HEK293 (cell line): ENCODE data around the gene OR2V2.

Experiments used
- CTCF ChIP-seq: fragments of 450-650 bp; formaldehyde crosslinking; IDR thresholded peaks from 2 replicates; pipeline ENCODE4 v1.5.1; 2016; ENCODE audit warnings: missing biosample characterization, missing genetic modification characterization
- SALL2 ChIP-seq: fragments of 450-650 bp; formaldehyde crosslinking; IDR thresholded peaks from 2 replicates; pipeline ENCODE4 v1.5.0; 2017; ENCODE audit warnings: missing biosample characterization, mild to moderate bottlenecking, missing genetic modification characterization, borderline replicate concordance
- SP2 ChIP-seq: fragments of 450-650 bp; formaldehyde crosslinking; IDR thresholded peaks from 2 replicates; pipeline ENCODE4 v1.5.1; 2016; ENCODE audit warnings: missing biosample characterization, missing genetic modification characterization
- TRIM28 ChIP-seq: IDR thresholded peaks from 2 replicates; pipeline ENCODE4 v1.6.1; 2011; ENCODE audit warnings: low read length, control low read depth, borderline replicate concordance
- YY1 ChIP-seq: fragments of 450-650 bp; formaldehyde crosslinking; IDR thresholded peaks from 2 replicates; pipeline ENCODE4 v1.5.1; 2018; ENCODE audit warnings: missing biosample characterization, missing genetic modification characterization
- ZEB2 ChIP-seq: fragments of 450-650 bp; formaldehyde crosslinking; IDR thresholded peaks from 2 replicates; pipeline ENCODE4 v1.5.1; 2016; ENCODE audit warnings: missing biosample characterization, missing genetic modification characterization
- ZNF2 ChIP-seq: fragments of 450-650 bp; formaldehyde crosslinking; IDR thresholded peaks from 2 replicates; pipeline ENCODE4 v1.5.1; 2016; ENCODE audit warnings: missing biosample characterization, missing genetic modification characterization
- ZNF274 ChIP-seq, 2 experiments: fragments of 200-500 bp in 1 of 2; fragments of 450-650 bp in 1 of 2; sonication (Bioruptor generic) in 1 of 2; formaldehyde crosslinking in 1 of 2; IDR thresholded peaks; 2 replicates each; pipeline versions ENCODE4 v1.5.1 to v1.6.1; 2014 to 2016; ENCODE audit warnings: borderline replicate concordance in 1 of 2, inconsistent platforms in 1 of 2, low read length in 1 of 2, missing biosample characterization in 1 of 2, missing genetic modification characterization in 1 of 2
- ZNF280C ChIP-seq: fragments of 450-650 bp; formaldehyde crosslinking; IDR thresholded peaks from 2 replicates; pipeline ENCODE4 v1.5.1; 2016; ENCODE audit warnings: missing biosample characterization, missing genetic modification characterization
- ZNF311 ChIP-seq: fragments of 450-650 bp; formaldehyde crosslinking; IDR thresholded peaks from 2 replicates; pipeline ENCODE4 v1.5.1; 2017; ENCODE audit warnings: missing biosample characterization, missing genetic modification characterization, borderline replicate concordance
- ZNF530 ChIP-seq: fragments of 450-650 bp; formaldehyde crosslinking; IDR thresholded peaks from 2 replicates; pipeline ENCODE4 v1.5.1; 2016; ENCODE audit warnings: low read depth, missing biosample characterization, missing genetic modification characterization
- ZNF670 ChIP-seq: fragments of 450-650 bp; formaldehyde crosslinking; IDR thresholded peaks from 2 replicates; pipeline ENCODE4 v1.5.1; 2016; ENCODE audit warnings: missing biosample characterization, missing genetic modification characterization, low read depth

GRCh38 chr5:181127907-181128626 lies 19.3 kb upstream of the OR2V2 start:
- TF ChIP-seq ZNF274 (IDR thresholded peaks at IDR 0.05; ENCODE audit: low read length) (no peak), ZNF274 (tag by site-specific recombination; IDR thresholded peaks at IDR 0.05; ENCODE audit: borderline replicate concordance) (no peak), TRIM28 (no peak), ZNF670 (no peak), YY1 (tag by site-specific recombination) (no peak), ZNF280C (tag by site-specific recombination) (no peak), SALL2 (no peak), ZNF2 (tag by site-specific recombination) (no peak), CTCF (tag by site-specific recombination) (no peak), ZEB2 (tag by site-specific recombination) (no peak), ZNF311 (tag by site-specific recombination) (no peak), SP2 (tag by site-specific recombination) (no peak), ZNF530 (tag by site-specific recombination) (no peak)
